GM23338 (cell line): ENCODE measurements around the gene GKN2. TPM values are rescaled to one million over a fixed set of nuclear protein-coding genes. Genes with fewer than 3 reads are reported as not detected.

Experiments
- ATAC-seq: fragments of 200-7000 bp; cut with Tn5 transposase; 3 replicates; pipeline ENCODE4 v1.9.1; 2020
- DNase-seq: peaks from one replicate; pipeline ENCODE4 v3.0.0-alpha.2; 2015; ENCODE audit warnings: low spot score
- H2AFZ ChIP-seq: fragments of 200-600 bp; sonication (generic); 2 replicates; pipeline ENCODE4 v1.8.0; 2016; ENCODE audit warnings: antibody characterized with exemption, mild to moderate bottlenecking, moderate library complexity
- H3F3A ChIP-seq: fragments of 200-600 bp; sonication (generic); replicated peaks from 2 replicates; pipeline ENCODE4 v1.8.0; 2017; ENCODE audit warnings: antibody characterized with exemption, mixed run types, low read depth
- H3K27ac ChIP-seq: fragments of 200-600 bp; sonication (generic); 2 replicates; pipeline ENCODE4 v1.6.1; 2016; ENCODE audit warnings: low read depth
- H3K27me3 ChIP-seq: fragments of 200-600 bp; sonication (generic); 2 replicates; pipeline ENCODE4 v1.8.0; 2016; ENCODE audit warnings: mild to moderate bottlenecking, mixed run types, moderate library complexity; ENCODE audit not compliant: insufficient read depth
- H3K36me3 ChIP-seq: fragments of 200-600 bp; sonication (generic); 2 replicates; pipeline ENCODE4 v1.8.0; 2016; ENCODE audit warnings: mild to moderate bottlenecking; ENCODE audit not compliant: insufficient read depth
- H3K4me1 ChIP-seq: fragments of 200-600 bp; sonication (generic); 2 replicates; pipeline ENCODE4 v1.8.0; 2016; ENCODE audit warnings: mild to moderate bottlenecking, moderate library complexity; ENCODE audit not compliant: insufficient read depth
- H3K4me2 ChIP-seq: fragments of 200-600 bp; sonication (generic); 2 replicates; pipeline ENCODE4 v1.7.1; 2017; ENCODE audit warnings: mixed run types
- H3K4me3 ChIP-seq: fragments of 200-600 bp; sonication (generic); 2 replicates; pipeline ENCODE4 v1.6.1; 2016; ENCODE audit warnings: mixed run types
- H3K79me2 ChIP-seq: fragments of 200-600 bp; sonication (generic); replicated peaks from 2 replicates; pipeline ENCODE4 v1.8.0; 2017; ENCODE audit warnings: mild to moderate bottlenecking; ENCODE audit not compliant: insufficient read depth
- H3K9me2 ChIP-seq: fragments of 200-600 bp; sonication (generic); 2 replicates; pipeline ENCODE4 v1.8.0; 2017; ENCODE audit not compliant: insufficient read depth
- H4K20me1 ChIP-seq: fragments of 200-600 bp; sonication (generic); replicated peaks from 2 replicates; pipeline ENCODE4 v1.8.0; 2017; ENCODE audit warnings: mild to moderate bottlenecking; ENCODE audit not compliant: insufficient read depth
- H3K27ac Mint-ChIP-seq: 2 replicates; pipeline ENCODE4 v1.8.0; 2020; ENCODE audit warnings: inconsistent platforms, mild to moderate bottlenecking, moderate library complexity, mixed read lengths
- H3K27me3 Mint-ChIP-seq: 3 replicates; pipeline ENCODE4 v1.8.0; 2022; ENCODE audit warnings: low read depth, mild to moderate bottlenecking, moderate library complexity, mixed read lengths, inconsistent platforms; ENCODE audit not compliant: insufficient read depth, poor library complexity
- H3K36me3 Mint-ChIP-seq: 3 replicates; pipeline ENCODE4 v1.8.0; 2021; ENCODE audit warnings: low read depth, mild to moderate bottlenecking, inconsistent platforms, moderate library complexity, mixed read lengths
- H3K4me1 Mint-ChIP-seq: 3 replicates; pipeline ENCODE4 v1.8.0; 2020; ENCODE audit warnings: mild to moderate bottlenecking, inconsistent platforms, mixed read lengths
- H3K4me3 Mint-ChIP-seq: 3 replicates; pipeline ENCODE4 v1.8.0; 2021; ENCODE audit warnings: moderate library complexity, mild to moderate bottlenecking, inconsistent platforms, mixed read lengths
- H3K9me3 Mint-ChIP-seq: 3 replicates; pipeline ENCODE4 v1.8.0; 2020; ENCODE audit warnings: moderate library complexity, mild to moderate bottlenecking, inconsistent platforms, mixed read lengths
- CREB1 ChIP-seq: fragments of 250-450 bp; sonication (Bioruptor Pico); IDR thresholded peaks from 2 replicates; pipeline ENCODE4 v1.5.0; 2020; ENCODE audit warnings: low read depth, mild to moderate bottlenecking, moderate library complexity
- JUNB ChIP-seq: IDR thresholded peaks from one replicate; pipeline ENCODE4 v1.6.1; 2016; ENCODE audit warnings: antibody characterized with exemption; ENCODE audit not compliant: unreplicated experiment
- POLR2AphosphoS5 ChIP-seq: IDR thresholded peaks from 2 replicates; pipeline ENCODE4 v1.6.1; 2016; ENCODE audit warnings: antibody characterized with exemption, low read depth
- long read RNA-seq: library from polyadenylated mRNA; unstranded; transcript quantifications from one replicate; pipeline ENCODE4 v2.0.0, GENCODE V29; 2020; ENCODE audit not compliant: unreplicated experiment
- polyA plus RNA-seq: library from polyadenylated mRNA; unstranded; fragments of >200 nt; fragmentation: Nextera tagmentation; extraction: Ambion mirVana; gene quantifications from 2 replicates; pipeline ENCODE4 v1.2.1, GENCODE V29; 2016
- total RNA-seq: library from RNA; depleted of rRNA; stranded (reverse); fragments of >200 nt; shearing (Covaris generic); gene quantifications from 2 replicates; pipeline ENCODE4 v1.2.3, GENCODE V29; 2014; rRNA removed
- TF ChIP-seq, protein P1 (sequence below): fragments of 250-450 bp; sonication (Bioruptor Pico); IDR thresholded peaks from 2 replicates; pipeline ENCODE4 v1.5.0; 2020; ENCODE audit warnings: mild to moderate bottlenecking, moderate library complexity
- TF ChIP-seq, protein P2 (sequence below): IDR thresholded peaks from one replicate; pipeline ENCODE4 v1.6.1; 2018; ENCODE audit warnings: antibody characterized with exemption; ENCODE audit not compliant: unreplicated experiment

The GKN2 gene, protein sequence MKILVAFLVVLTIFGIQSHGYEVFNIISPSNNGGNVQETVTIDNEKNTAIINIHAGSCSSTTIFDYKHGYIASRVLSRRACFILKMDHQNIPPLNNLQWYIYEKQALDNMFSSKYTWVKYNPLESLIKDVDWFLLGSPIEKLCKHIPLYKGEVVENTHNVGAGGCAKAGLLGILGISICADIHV
- total RNA-seq: not detected in 2 replicates
- polyA plus RNA-seq: not detected in 2 replicates
- long read RNA-seq: 0 reads

DNA sequence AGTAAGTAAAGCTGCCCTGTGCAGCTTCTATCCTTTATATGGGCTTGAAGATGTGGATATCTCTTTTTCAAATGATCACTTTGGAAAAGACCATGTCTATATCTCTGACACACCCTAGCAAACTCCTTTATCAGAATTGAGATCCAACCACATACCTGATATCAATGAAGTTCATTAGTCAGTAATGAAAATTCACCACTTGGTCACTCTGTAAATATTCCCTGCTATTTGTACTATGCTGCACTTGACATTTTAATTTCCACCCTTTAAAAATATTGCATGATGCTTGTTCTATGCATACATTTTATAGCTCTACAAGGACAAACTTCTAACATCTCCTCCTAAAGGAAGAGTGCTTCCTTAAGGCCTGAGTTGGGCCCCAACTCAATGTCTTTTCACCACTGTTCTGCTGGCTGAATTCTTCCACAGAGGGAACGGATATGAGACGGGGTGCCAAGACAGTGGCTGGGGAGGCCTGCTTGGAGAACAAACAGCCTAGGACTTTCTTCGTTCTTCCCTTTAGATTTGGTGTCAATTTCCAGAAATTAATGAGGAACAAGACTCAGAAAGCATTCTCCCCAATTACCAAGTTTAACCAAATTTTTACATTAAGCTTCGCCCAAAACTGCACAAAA lies at the start of gene GKN2:
GKN2 (minus strand) TSS at position 7 of the 635 bp plus-strand sequence. CDS start 32 bp downstream, outside the sequence.
- no peaks in the 10 kb centered on the region for H3K27me3 ChIP-seq
- H4K20me1 ChIP-seq: no peaks in the 10 kb centered on the region
- no peaks in the 10 kb centered on the region for H3K4me1 ChIP-seq
- Mint-ChIP-seq H3K9me3 (no peaks in the 10 kb centered on the region), H3K27me3 (peaks cover 2% of the 10 kb centered on the region), H3K27ac (no peak within 1 kb of the TSS), H3K4me1 (peaks cover 10% of the 10 kb centered on the region; the same call in 2 of the 3 replicates), H3K36me3 (no peaks in the 10 kb centered on the region), H3K4me3 (no peak within 1 kb of the TSS)
- DNase-seq: no peak
- ATAC-seq: no peak
- H3K9me2 ChIP-seq: no peaks in the 10 kb centered on the region
- no peak within 1 kb of the TSS for H2AFZ ChIP-seq
- no peak within 1 kb of the TSS for H3K27ac ChIP-seq
- H3K4me3 ChIP-seq: no peak within 1 kb of the TSS
- TF ChIP-seq CREB1: no peak
- no peak for TF ChIP-seq JUNB
- TF ChIP-seq, protein P1, sequence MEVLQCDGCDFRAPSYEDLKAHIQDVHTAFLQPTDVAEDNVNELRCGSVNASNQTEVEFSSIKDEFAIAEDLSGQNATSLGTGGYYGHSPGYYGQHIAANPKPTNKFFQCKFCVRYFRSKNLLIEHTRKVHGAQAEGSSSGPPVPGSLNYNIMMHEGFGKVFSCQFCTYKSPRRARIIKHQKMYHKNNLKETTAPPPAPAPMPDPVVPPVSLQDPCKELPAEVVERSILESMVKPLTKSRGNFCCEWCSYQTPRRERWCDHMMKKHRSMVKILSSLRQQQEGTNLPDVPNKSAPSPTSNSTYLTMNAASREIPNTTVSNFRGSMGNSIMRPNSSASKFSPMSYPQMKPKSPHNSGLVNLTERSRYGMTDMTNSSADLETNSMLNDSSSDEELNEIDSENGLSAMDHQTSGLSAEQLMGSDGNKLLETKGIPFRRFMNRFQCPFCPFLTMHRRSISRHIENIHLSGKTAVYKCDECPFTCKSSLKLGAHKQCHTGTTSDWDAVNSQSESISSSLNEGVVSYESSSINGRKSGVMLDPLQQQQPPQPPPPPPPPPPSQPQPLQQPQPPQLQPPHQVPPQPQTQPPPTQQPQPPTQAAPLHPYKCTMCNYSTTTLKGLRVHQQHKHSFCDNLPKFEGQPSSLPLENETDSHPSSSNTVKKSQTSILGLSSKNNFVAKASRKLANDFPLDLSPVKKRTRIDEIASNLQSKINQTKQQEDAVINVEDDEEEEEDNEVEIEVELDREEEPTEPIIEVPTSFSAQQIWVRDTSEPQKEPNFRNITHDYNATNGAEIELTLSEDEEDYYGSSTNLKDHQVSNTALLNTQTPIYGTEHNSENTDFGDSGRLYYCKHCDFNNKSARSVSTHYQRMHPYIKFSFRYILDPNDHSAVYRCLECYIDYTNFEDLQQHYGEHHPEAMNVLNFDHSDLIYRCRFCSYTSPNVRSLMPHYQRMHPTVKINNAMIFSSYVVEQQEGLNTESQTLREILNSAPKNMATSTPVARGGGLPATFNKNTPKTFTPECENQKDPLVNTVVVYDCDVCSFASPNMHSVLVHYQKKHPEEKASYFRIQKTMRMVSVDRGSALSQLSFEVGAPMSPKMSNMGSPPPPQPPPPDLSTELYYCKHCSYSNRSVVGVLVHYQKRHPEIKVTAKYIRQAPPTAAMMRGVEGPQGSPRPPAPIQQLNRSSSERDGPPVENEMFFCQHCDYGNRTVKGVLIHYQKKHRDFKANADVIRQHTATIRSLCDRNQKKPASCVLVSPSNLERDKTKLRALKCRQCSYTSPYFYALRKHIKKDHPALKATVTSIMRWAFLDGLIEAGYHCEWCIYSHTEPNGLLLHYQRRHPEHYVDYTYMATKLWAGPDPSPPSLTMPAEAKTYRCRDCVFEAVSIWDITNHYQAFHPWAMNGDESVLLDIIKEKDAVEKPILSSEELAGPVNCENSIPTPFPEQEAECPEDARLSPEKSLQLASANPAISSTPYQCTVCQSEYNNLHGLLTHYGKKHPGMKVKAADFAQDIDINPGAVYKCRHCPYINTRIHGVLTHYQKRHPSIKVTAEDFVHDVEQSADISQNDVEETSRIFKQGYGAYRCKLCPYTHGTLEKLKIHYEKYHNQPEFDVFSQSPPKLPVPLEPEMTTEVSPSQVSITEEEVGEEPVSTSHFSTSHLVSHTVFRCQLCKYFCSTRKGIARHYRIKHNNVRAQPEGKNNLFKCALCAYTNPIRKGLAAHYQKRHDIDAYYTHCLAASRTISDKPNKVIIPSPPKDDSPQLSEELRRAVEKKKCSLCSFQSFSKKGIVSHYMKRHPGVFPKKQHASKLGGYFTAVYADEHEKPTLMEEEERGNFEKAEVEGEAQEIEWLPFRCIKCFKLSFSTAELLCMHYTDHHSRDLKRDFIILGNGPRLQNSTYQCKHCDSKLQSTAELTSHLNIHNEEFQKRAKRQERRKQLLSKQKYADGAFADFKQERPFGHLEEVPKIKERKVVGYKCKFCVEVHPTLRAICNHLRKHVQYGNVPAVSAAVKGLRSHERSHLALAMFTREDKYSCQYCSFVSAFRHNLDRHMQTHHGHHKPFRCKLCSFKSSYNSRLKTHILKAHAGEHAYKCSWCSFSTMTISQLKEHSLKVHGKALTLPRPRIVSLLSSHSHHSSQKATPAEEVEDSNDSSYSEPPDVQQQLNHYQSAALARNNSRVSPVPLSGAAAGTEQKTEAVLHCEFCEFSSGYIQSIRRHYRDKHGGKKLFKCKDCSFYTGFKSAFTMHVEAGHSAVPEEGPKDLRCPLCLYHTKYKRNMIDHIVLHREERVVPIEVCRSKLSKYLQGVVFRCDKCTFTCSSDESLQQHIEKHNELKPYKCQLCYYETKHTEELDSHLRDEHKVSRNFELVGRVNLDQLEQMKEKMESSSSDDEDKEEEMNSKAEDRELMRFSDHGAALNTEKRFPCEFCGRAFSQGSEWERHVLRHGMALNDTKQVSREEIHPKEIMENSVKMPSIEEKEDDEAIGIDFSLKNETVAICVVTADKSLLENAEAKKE (CRISPR knock-in tag): no peak
- TF ChIP-seq POLR2AphosphoS5: no peak
- TF ChIP-seq, protein P2, sequence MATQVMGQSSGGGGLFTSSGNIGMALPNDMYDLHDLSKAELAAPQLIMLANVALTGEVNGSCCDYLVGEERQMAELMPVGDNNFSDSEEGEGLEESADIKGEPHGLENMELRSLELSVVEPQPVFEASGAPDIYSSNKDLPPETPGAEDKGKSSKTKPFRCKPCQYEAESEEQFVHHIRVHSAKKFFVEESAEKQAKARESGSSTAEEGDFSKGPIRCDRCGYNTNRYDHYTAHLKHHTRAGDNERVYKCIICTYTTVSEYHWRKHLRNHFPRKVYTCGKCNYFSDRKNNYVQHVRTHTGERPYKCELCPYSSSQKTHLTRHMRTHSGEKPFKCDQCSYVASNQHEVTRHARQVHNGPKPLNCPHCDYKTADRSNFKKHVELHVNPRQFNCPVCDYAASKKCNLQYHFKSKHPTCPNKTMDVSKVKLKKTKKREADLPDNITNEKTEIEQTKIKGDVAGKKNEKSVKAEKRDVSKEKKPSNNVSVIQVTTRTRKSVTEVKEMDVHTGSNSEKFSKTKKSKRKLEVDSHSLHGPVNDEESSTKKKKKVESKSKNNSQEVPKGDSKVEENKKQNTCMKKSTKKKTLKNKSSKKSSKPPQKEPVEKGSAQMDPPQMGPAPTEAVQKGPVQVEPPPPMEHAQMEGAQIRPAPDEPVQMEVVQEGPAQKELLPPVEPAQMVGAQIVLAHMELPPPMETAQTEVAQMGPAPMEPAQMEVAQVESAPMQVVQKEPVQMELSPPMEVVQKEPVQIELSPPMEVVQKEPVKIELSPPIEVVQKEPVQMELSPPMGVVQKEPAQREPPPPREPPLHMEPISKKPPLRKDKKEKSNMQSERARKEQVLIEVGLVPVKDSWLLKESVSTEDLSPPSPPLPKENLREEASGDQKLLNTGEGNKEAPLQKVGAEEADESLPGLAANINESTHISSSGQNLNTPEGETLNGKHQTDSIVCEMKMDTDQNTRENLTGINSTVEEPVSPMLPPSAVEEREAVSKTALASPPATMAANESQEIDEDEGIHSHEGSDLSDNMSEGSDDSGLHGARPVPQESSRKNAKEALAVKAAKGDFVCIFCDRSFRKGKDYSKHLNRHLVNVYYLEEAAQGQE: no peak
- H3F3A ChIP-seq: no peaks in the 10 kb centered on the region
- no peak within 1 kb of the TSS for H3K4me2 ChIP-seq
- no peaks in the 10 kb centered on the region for H3K79me2 ChIP-seq
- no peaks in the 10 kb centered on the region for H3K36me3 ChIP-seq
